NCI-H345 (cell line): ENCODE measurements around the gene SLCO1C1.

Source experiments
- DNase-seq: peaks from one replicate; lab custom pipeline; 2025; lab: John Stamatoyannopoulos, UW

The SLCO1C1 gene

GRCh38 chr12:20792971-20793370, 97.8 kb downstream of the SLCO1C1 start:
- DNase-seq = no peak

DNA sequence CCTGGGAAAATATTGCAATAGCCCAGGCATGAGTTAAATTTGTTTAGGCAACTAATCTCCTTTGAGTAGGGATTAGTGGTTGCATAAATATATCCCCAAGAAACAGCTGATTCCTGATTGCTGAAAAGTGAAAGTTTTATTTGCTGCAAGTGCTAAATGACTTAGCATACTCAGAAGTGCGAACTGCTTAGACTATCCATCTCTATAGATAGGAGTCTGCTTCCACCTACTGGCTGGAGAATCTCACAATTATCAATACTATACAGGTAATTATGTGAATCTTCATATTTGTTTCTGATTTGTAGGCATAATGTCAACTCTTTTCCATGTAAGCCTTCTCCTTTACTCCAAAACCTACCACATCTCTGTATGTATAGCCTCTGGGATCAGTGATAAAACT, 103.4 kb downstream of the SLCO1C1 start:
- DNase-seq = peak; percentile 62

GRCh38 chr12:20800160-20800559, 105.0 kb downstream of the SLCO1C1 start:
- DNase-seq = no peak

- DNase-seq = no peak
Measured at GRCh38 chr12:20801035-20801434, 105.9 kb downstream of the SLCO1C1 start.
